ENCODE data around the gene FRMD4A. TPM values are rescaled to one million over a fixed set of nuclear protein-coding genes. Genes with fewer than 3 reads are reported as not detected.

Gene FRMD4A
- total RNA-seq, 2 experiments from 2014 or later: 3.1 to 3.7 TPM

- intact Hi-C loops (cut with DNase I, micrococcal nuclease): no loop called here
- H3K27me3 Mint-ChIP-seq: peaks cover 25% of the 10 kb centered on the region
- POLR2A ChIA-PET: no interaction called here
Observed at GRCh38 chr10:13740461-13740860, 590.3 kb downstream of the FRMD4A start.

GRCh38 chr10:13739183-13739582 is 591.5 kb downstream of the FRMD4A start:
- H3K27me3 ChIP-seq (ENCODE audit: control insufficient read depth in 1 of 2, insufficient read depth in 2 of 2, low read length in 2 of 2): peaks cover 0 to 5% of the 10 kb centered on the region in 2 experiments
- peaks cover 16% of the 10 kb centered on the region for H3K27me3 Mint-ChIP-seq
- no peaks in the 10 kb centered on the region for H3K9me3 ChIP-seq (ENCODE audit: control insufficient read depth in 1 of 2, insufficient read depth in 1 of 2, low read length in 2 of 2)
- no peak overlapping the region for H3K4me3 Mint-ChIP-seq
- ChIA-PET POLR2A (no interaction called here), CTCF (no interaction called here)
- DNase-seq (no peak), ATAC-seq (ENCODE audit: poor library complexity) (no peak)
- no peaks in the 10 kb centered on the region for H3K4me1 ChIP-seq (ENCODE audit: insufficient read depth, low read length)
- no peak overlapping the region for H3K4me3 ChIP-seq (ENCODE audit: low read length)
- H3K9me3 Mint-ChIP-seq: no peaks in the 10 kb centered on the region
- H3K36me3 Mint-ChIP-seq (ENCODE audit: low read depth): no peaks in the 10 kb centered on the region
- H3K36me3 ChIP-seq (ENCODE audit: insufficient read depth, low read length): no peaks in the 10 kb centered on the region
- peaks cover 5% of the 10 kb centered on the region for H3K4me1 Mint-ChIP-seq (ENCODE audit: low read depth)
- no peak overlapping the region for H3K27ac ChIP-seq (ENCODE audit: low read depth in 1 of 2, low read length in 2 of 2)
- no peak overlapping the region for H3K27ac Mint-ChIP-seq
- intact Hi-C loops (cut with DNase I, micrococcal nuclease): no loop called here
- no peak for TF ChIP-seq CTCF (IDR thresholded peaks at IDR 0.05)

More at GRCh38 chr10:13740461-13740860, 590.3 kb downstream of the FRMD4A start:
- DNase-seq: no peak
- no peak overlapping the region for H3K27ac ChIP-seq (ENCODE audit: low read depth in 1 of 2, low read length in 2 of 2)
- no peak overlapping the region for H3K4me3 ChIP-seq (ENCODE audit: low read length)
- peaks cover 0 to 5% of the 10 kb centered on the region in 2 experiments for H3K27me3 ChIP-seq (ENCODE audit: control insufficient read depth in 1 of 2, insufficient read depth in 2 of 2, low read length in 2 of 2)
- TF ChIP-seq CTCF (IDR thresholded peaks at IDR 0.05): no peak
- no peaks in the 10 kb centered on the region for H3K9me3 ChIP-seq (ENCODE audit: control insufficient read depth in 1 of 2, insufficient read depth in 1 of 2, low read length in 2 of 2)
- ATAC-seq (ENCODE audit: poor library complexity): no peak
- CTCF ChIA-PET: no interaction called here
- no peaks in the 10 kb centered on the region for H3K36me3 ChIP-seq (ENCODE audit: insufficient read depth, low read length)
- no peaks in the 10 kb centered on the region for H3K9me3 Mint-ChIP-seq
- H3K36me3 Mint-ChIP-seq (ENCODE audit: low read depth): no peaks in the 10 kb centered on the region
- H3K4me3 Mint-ChIP-seq: no peak overlapping the region
- H3K27ac Mint-ChIP-seq: no peak overlapping the region
- peaks cover 5% of the 10 kb centered on the region for H3K4me1 Mint-ChIP-seq (ENCODE audit: low read depth)
- H3K4me1 ChIP-seq (ENCODE audit: insufficient read depth, low read length): no peaks in the 10 kb centered on the region

GRCh38 chr10:13736506-13736905 is 594.2 kb downstream of the FRMD4A start:
- Histone ChIP-seq H3K4me1 (ENCODE audit: insufficient read depth, low read length) (no peaks in the 10 kb centered on the region), H3K4me3 (ENCODE audit: low read length) (no peak overlapping the region), H3K27me3 (ENCODE audit: control insufficient read depth in 1 of 2, insufficient read depth in 2 of 2, low read length in 2 of 2) (no peaks in the 10 kb centered on the region), H3K36me3 (ENCODE audit: insufficient read depth, low read length) (no peaks in the 10 kb centered on the region), H3K27ac (ENCODE audit: low read depth in 1 of 2, low read length in 2 of 2) (no peak overlapping the region), H3K9me3 (ENCODE audit: control insufficient read depth in 1 of 2, insufficient read depth in 1 of 2, low read length in 2 of 2) (no peaks in the 10 kb centered on the region)
- TF ChIP-seq CTCF (IDR thresholded peaks at IDR 0.05): no peak
- H3K27ac Mint-ChIP-seq: no peak overlapping the region
- no peaks in the 10 kb centered on the region for H3K36me3 Mint-ChIP-seq (ENCODE audit: low read depth)
- POLR2A ChIA-PET: no interaction called here
- H3K9me3 Mint-ChIP-seq: no peaks in the 10 kb centered on the region
- CTCF ChIA-PET: no interaction called here
- DNase-seq: no peak
- no peak overlapping the region for H3K4me3 Mint-ChIP-seq
- H3K27me3 Mint-ChIP-seq: no peaks in the 10 kb centered on the region
- intact Hi-C loops (cut with DNase I, micrococcal nuclease): no loop called here
- no peak for ATAC-seq (ENCODE audit: poor library complexity)
- H3K4me1 Mint-ChIP-seq (ENCODE audit: low read depth): no peaks in the 10 kb centered on the region
